Osteoblast (primary cell): ENCODE measurements around the gene NAT14. TPM values are rescaled to one million over a fixed set of nuclear protein-coding genes. Genes with fewer than 3 reads are reported as not detected.
"Not testable (repeated sequence)": the region's sequence is repeated elsewhere in the genome, so short reads cannot be mapped to it uniquely, and the experiment has no call there.

Experiments
- DNase-seq: peaks from one replicate; pipeline ENCODE4 v3.0.0; 2011; ENCODE audit warnings: low spot score, mixed read lengths; ENCODE audit not compliant: insufficient read length; ENCODE audit errors: missing footprints
- H2AFZ ChIP-seq: 2 replicates; pipeline ENCODE4 v1.6.0; 2011; ENCODE audit warnings: mild to moderate bottlenecking, low read length
- H3K27ac ChIP-seq: 2 replicates; pipeline ENCODE4 v1.5.1; 2011; ENCODE audit warnings: mild to moderate bottlenecking, low read depth, low read length, moderate library complexity
- H3K27me3 ChIP-seq: 2 replicates; pipeline ENCODE4 v1.6.0; 2012; ENCODE audit warnings: mild to moderate bottlenecking, control low read depth, inconsistent platforms, low read length, moderate library complexity; ENCODE audit not compliant: insufficient read depth
- H3K36me3 ChIP-seq: 2 replicates; pipeline ENCODE4 v1.5.1; 2011; ENCODE audit warnings: mild to moderate bottlenecking, low read length, control low read depth, moderate library complexity; ENCODE audit not compliant: insufficient read depth
- H3K4me1 ChIP-seq: 2 replicates; pipeline ENCODE4 v1.5.1; 2011; ENCODE audit warnings: mild to moderate bottlenecking, low read length, control low read depth, moderate library complexity; ENCODE audit not compliant: insufficient read depth
- H3K4me2 ChIP-seq: 2 replicates; pipeline ENCODE4 v1.6.0; 2011; ENCODE audit warnings: mild to moderate bottlenecking, low read length; ENCODE audit not compliant: insufficient read depth
- H3K4me3 ChIP-seq: fragments of 200-600 bp; sonication (generic); 3 replicates; pipeline ENCODE4 v1.5.1; 2012; ENCODE audit warnings: mild to moderate bottlenecking, low read length, inconsistent platforms; ENCODE audit not compliant: insufficient read depth
- H3K79me2 ChIP-seq: 2 replicates; pipeline ENCODE4 v1.6.0; 2012; ENCODE audit warnings: mild to moderate bottlenecking, low read length, control low read depth, inconsistent platforms; ENCODE audit not compliant: insufficient read depth
- H3K9me3 ChIP-seq: 2 replicates; pipeline ENCODE4 v1.5.1; 2011; ENCODE audit warnings: low read depth, low read length, control low read depth
- H4K20me1 ChIP-seq: 2 replicates; pipeline ENCODE4 v1.6.0; 2012; ENCODE audit warnings: mild to moderate bottlenecking, low read length, control low read depth; ENCODE audit not compliant: insufficient read depth
- total RNA-seq: library from RNA; depleted of rRNA; stranded (reverse); fragments of >200 nt; gene quantifications from 2 replicates; pipeline ENCODE4 v1.2.3, GENCODE V29; 2012
- TF ChIP-seq, protein P1 (sequence below): IDR thresholded peaks from 2 replicates; pipeline ENCODE4 v1.5.1; 2011; ENCODE audit warnings: mild to moderate bottlenecking, low read depth, low read length, moderate library complexity; ENCODE audit errors: extremely low read depth

NAT14 gene
- total RNA-seq, 1 donor, result 11.2 TPM

DNA sequence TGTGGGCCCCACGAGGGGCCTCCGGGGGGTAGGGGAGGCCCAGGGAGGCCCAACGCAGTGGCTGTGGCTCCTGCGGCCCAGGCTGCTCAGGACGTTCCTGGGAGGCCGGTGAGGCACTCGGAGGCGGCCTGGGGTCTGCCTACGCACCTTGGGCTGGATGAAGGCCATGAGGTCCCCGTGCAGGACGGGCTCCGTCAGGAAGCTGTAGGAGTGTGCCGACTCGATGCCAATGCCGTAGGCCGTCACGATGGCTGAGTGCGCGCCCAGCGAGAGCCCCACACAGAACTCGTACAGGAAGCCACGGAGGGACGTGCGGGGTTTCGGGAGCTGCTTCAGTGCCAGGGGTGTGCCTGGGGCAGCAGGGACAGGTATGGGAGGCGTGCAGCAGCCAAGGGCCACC is 46.0 kb downstream of the NAT14 start:
- no peaks in the 10 kb centered on the region for H3K27me3 ChIP-seq
- no peak overlapping the region for H3K4me2 ChIP-seq
- H3K27ac ChIP-seq, result no peak overlapping the region
- peaks cover 3% of the 10 kb centered on the region for H3K4me1 ChIP-seq
- H3K9me3 ChIP-seq, result no peaks in the 10 kb centered on the region
- H3K4me3 ChIP-seq, result no peak overlapping the region
- DNase-seq, result peak; percentile 68
- H3K79me2 ChIP-seq, result no peaks in the 10 kb centered on the region
- H3K36me3 ChIP-seq, result no peaks in the 10 kb centered on the region
- no peaks in the 10 kb centered on the region for H4K20me1 ChIP-seq
- H2AFZ ChIP-seq, result no peak overlapping the region
- TF ChIP-seq, protein P1, sequence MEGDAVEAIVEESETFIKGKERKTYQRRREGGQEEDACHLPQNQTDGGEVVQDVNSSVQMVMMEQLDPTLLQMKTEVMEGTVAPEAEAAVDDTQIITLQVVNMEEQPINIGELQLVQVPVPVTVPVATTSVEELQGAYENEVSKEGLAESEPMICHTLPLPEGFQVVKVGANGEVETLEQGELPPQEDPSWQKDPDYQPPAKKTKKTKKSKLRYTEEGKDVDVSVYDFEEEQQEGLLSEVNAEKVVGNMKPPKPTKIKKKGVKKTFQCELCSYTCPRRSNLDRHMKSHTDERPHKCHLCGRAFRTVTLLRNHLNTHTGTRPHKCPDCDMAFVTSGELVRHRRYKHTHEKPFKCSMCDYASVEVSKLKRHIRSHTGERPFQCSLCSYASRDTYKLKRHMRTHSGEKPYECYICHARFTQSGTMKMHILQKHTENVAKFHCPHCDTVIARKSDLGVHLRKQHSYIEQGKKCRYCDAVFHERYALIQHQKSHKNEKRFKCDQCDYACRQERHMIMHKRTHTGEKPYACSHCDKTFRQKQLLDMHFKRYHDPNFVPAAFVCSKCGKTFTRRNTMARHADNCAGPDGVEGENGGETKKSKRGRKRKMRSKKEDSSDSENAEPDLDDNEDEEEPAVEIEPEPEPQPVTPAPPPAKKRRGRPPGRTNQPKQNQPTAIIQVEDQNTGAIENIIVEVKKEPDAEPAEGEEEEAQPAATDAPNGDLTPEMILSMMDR, result no peak

DNA sequence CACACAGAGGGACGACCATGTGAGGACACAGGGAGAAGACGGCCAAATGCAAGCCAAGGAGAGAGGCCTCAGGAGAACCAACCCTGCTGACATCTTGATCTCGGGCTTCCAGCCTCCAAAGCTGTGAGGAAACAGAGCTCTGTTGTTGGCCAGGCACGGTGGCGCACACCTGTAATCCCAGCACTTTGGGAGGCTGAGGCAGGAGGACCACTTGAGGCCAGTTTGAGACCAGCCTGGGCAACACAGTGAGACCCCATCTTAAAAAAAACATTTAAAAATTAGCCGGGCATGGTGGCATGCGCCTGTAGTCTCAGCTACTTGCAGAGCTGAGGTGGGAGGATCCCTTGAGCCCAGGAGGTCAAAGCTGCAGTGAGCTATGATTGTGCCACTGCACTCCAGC is 49.3 kb downstream of the NAT14 start:
- not testable (repeated sequence) for H3K79me2 ChIP-seq, H3K36me3 ChIP-seq, H3K9me3 ChIP-seq, H3K27ac ChIP-seq, H3K4me2 ChIP-seq, H3K27me3 ChIP-seq, H4K20me1 ChIP-seq, H2AFZ ChIP-seq, H3K4me1 ChIP-seq, H3K4me3 ChIP-seq
- DNase-seq, result peak; percentile 35

DNA sequence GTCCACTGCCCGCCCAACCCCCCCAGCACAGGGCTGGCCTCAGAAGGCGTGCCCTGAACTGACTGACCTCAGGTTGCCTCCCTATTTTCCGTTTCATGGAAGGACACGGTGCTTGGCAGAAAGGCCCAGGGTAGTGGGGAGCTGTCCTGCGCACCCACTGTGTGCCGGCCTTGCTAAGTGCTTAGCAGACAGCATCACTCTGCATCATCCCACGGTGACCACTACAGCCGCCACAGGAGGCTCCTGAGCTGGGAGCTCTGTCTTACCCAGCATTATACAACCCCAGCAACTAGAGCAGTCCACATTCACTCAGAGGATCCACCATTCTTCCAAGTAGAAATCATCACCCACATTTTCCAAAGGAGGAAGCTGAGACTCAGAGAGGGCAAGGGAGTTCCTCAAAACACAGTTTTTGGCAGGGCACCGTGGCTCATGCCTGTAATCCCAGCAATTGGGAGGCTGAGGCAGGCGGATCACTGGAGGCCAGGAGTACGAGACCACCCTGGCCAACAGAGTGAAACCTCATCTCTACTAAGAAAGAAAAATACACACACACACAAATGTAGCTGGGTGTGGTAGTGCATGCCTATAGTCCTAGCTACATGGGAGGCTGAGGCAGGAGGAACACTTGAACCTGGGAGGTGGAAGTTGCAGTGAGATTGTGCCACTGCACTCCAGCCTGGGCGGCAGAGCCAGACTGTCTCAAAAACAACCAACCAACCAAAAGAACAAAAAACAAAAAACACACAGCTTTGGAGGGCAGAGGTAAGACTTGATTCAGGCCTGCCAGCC is 50.4 kb downstream of the NAT14 start:
- Histone ChIP-seq H3K27me3 (no peaks in the 10 kb centered on the region), H3K79me2 (no peaks in the 10 kb centered on the region), H3K36me3 (no peaks in the 10 kb centered on the region), H2AFZ (no peak overlapping the region), H3K27ac (no peak overlapping the region), H3K9me3 (no peaks in the 10 kb centered on the region), H3K4me1 (no peaks in the 10 kb centered on the region), H3K4me2 (no peak overlapping the region), H4K20me1 (no peaks in the 10 kb centered on the region), H3K4me3 (no peak overlapping the region)
- peak; percentile 75 for DNase-seq
- TF ChIP-seq, protein P1, result no peak

DNA sequence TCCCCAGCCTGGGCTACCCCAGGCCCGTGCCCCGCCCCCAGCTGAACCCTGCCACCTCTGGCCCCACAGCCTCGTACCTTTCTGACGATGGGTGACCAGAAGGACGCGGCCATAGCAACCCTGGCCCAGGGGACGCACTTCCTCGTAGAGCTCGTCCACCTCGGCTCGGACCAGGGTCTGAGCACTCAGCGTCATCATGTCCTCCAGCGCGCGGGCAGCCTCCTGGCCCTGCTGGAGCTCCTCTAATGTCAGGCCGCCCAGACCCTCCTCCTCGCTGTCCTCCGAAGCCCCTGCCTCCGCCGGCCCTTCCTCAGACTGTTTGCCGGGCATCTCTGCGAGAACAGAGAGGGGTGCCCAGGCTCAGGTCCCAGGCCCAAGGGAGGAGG is 51.0 kb downstream of the NAT14 start:
- no peak overlapping the region for H2AFZ ChIP-seq
- DNase-seq, result peak; percentile 56
- H3K27me3 ChIP-seq, result no peaks in the 10 kb centered on the region
- no peaks in the 10 kb centered on the region for H4K20me1 ChIP-seq
- no peak overlapping the region for H3K27ac ChIP-seq
- no peak overlapping the region for H3K4me3 ChIP-seq
- H3K4me2 ChIP-seq, result no peak overlapping the region
- no peaks in the 10 kb centered on the region for H3K9me3 ChIP-seq
- TF ChIP-seq, protein P1, result no peak
- H3K4me1 ChIP-seq, result no peaks in the 10 kb centered on the region
- H3K36me3 ChIP-seq, result no peaks in the 10 kb centered on the region
- H3K79me2 ChIP-seq, result no peaks in the 10 kb centered on the region
